Testis (tissue), 2 donors: ENCODE data around the gene CDRT4.

Experiments
- CTCF ChIP-seq, 3 experiments: fragments of 450-650 bp in 2 of 3; fragments of 200-600 bp in 1 of 3; sonication (generic) in 1 of 3; IDR thresholded peaks; one replicate each; pipeline ENCODE4 v1.5.1; 2016 to 2019; ENCODE audit warnings: antibody characterized with exemption in 3 of 3, mild to moderate bottlenecking in 2 of 3, moderate library complexity in 1 of 3
- POLR2A ChIP-seq: fragments of 450-650 bp; IDR thresholded peaks from one replicate; pipeline ENCODE4 v1.6.1; 2017; ENCODE audit warnings: antibody characterized with exemption, mild to moderate bottlenecking, moderate library complexity

DNA sequence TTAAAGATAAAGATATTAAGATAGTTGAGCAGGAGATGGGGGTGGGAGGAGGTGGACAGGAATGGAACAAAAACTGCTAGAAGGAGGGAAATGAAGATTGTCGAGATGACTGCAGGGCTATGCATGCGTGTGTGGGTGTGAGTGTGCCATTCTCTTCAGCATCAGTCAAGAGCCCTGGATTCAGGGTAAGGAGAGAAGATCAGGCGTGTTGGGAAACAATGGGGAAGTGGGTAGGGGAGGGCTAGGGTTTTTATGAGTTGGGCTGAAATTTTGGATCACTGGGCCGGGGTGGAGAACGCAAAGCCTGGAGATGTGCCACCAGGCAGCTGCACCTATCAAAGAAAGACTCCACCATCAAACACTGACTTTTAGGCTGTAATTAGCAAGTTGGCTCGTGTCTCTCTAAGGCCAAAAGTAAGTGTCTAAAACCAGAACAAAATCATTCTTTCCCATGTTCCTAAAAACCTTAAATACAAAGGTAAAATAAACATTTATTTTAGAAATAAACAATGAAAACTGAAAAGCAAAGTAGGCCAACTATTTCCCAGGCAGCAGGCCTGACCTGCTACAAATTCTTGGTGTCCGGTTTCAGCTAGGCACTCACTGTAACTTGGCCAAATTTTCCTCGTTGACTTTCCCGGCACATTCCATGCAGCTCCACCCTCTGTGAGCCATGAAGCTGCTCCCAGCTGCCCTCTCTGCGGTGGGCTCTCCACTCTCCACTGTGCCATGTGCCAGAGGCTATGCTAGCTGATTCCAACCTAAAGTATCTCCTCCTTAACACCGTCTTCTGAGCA lies 4.2 kb downstream of the CDRT4 start:
- TF ChIP-seq CTCF (IDR thresholded peaks at IDR 0.05) (no peak), POLR2A (no peak)
